PC-3 (cell line): ENCODE data around the gene LRRFIP1. TPM values are rescaled to one million over a fixed set of nuclear protein-coding genes. Genes with fewer than 3 reads are reported as not detected.

Source experiments
- ATAC-seq: fragments of 200-7000 bp; cut with Tn5 transposase; 2 replicates; pipeline ENCODE4 v1.9.1; 2020; ENCODE audit warnings: mild to moderate bottlenecking, moderate library complexity
- BruUV-seq: library from RNA; stranded (reverse); fragments of 400-500 nt; replicated peaks from 2 replicates; lab custom pipeline; 2021; lab: Mats Ljungman, UMichigan
- CTCF ChIA-PET: fragments of 300-600 bp; sonication (Branson Sonifier 250); formaldehyde crosslinking; loops from one replicate; lab custom pipeline; 2022; ENCODE audit warnings: antibody characterized with exemption; lab: Charles Lee
- POLR2A ChIA-PET: fragments of 300-600 bp; sonication (Branson Sonifier 250); formaldehyde crosslinking; loops from one replicate; lab custom pipeline; 2022; ENCODE audit warnings: antibody characterized with exemption; ENCODE audit not compliant: unreplicated experiment; lab: Charles Lee
- DNase-seq: peaks from one replicate; pipeline ENCODE4 v3.0.0-alpha.2; 2015
- H2AFZ ChIP-seq: fragments of 300-600 bp; sonication (generic); 2 replicates; pipeline ENCODE4 v1.6.0; 2016; ENCODE audit warnings: antibody characterized with exemption, low read length
- H3F3A ChIP-seq: fragments of 300-600 bp; sonication (generic); one replicate; pipeline ENCODE4 v1.6.0; 2017; ENCODE audit warnings: antibody characterized with exemption, low read length, control low read depth, mild to moderate bottlenecking; ENCODE audit not compliant: unreplicated experiment
- H3K27ac ChIP-seq: fragments of 300-600 bp; sonication (generic); 2 replicates; pipeline ENCODE4 v1.5.1; 2016; ENCODE audit warnings: mild to moderate bottlenecking, low read length
- H3K27me3 ChIP-seq: fragments of 300-600 bp; sonication (generic); 2 replicates; pipeline ENCODE4 v1.6.1; 2016; ENCODE audit warnings: low read length, mixed read lengths
- H3K36me3 ChIP-seq: fragments of 300-600 bp; sonication (generic); 2 replicates; pipeline ENCODE4 v1.6.1; 2016; ENCODE audit warnings: low read depth, mixed run types, low read length, mixed read lengths
- H3K4me1 ChIP-seq: fragments of 300-600 bp; sonication (generic); 2 replicates; pipeline ENCODE4 v1.5.1; 2016; ENCODE audit warnings: low read length; ENCODE audit not compliant: insufficient read depth
- H3K4me2 ChIP-seq: fragments of 300-600 bp; sonication (generic); 2 replicates; pipeline ENCODE4 v1.6.0; 2016; ENCODE audit warnings: low read length
- H3K4me3 ChIP-seq: fragments of 300-600 bp; sonication (generic); 2 replicates; pipeline ENCODE4 v1.5.1; 2016; ENCODE audit warnings: mild to moderate bottlenecking, low read length, mixed read lengths
- H3K79me2 ChIP-seq: fragments of 300-600 bp; sonication (generic); 2 replicates; pipeline ENCODE4 v1.6.1; 2017; ENCODE audit warnings: low read length, mixed read lengths
- H3K9ac ChIP-seq: fragments of 300-600 bp; sonication (generic); 2 replicates; pipeline ENCODE4 v1.6.0; 2016; ENCODE audit warnings: mild to moderate bottlenecking, low read length
- H3K9me2 ChIP-seq: fragments of 300-600 bp; sonication (generic); replicated peaks from 2 replicates; pipeline ENCODE4 v1.6.1; 2016; ENCODE audit warnings: mixed run types, low read length, mixed read lengths
- H3K9me3 ChIP-seq: fragments of 300-600 bp; sonication (generic); 2 replicates; pipeline ENCODE4 v1.6.1; 2016; ENCODE audit warnings: low read length, mixed read lengths
- H4K20me1 ChIP-seq: fragments of 300-600 bp; sonication (generic); 2 replicates; pipeline ENCODE4 v1.6.1; 2016; ENCODE audit warnings: low read length, mixed read lengths
- EZH2 ChIP-seq: fragments of 300-600 bp; sonication (generic); IDR thresholded peaks from one replicate; pipeline ENCODE4 v1.6.1; 2017; ENCODE audit warnings: antibody characterized with exemption, mild to moderate bottlenecking, low read length; ENCODE audit not compliant: unreplicated experiment
- EZH2phosphoT487 ChIP-seq: fragments of 300-600 bp; sonication (generic); IDR thresholded peaks from 2 replicates; pipeline ENCODE4 v1.6.1; 2018; ENCODE audit warnings: mild to moderate bottlenecking, antibody characterized with exemption, low read length, borderline replicate concordance
- intact Hi-C: fragments of 100-400 bp; cut with micrococcal nuclease; formaldehyde crosslinking; loops from 2 replicates; pipeline ENCODE4 v1.9.0; 2023
- total RNA-seq: library from RNA; depleted of rRNA; stranded (reverse); fragments of >200 nt; gene quantifications from 2 replicates; pipeline ENCODE4 v1.2.3, GENCODE V29; 2014
- TF ChIP-seq, protein P1 (sequence below): fragments of 300-600 bp; sonication (generic); conservative IDR thresholded peaks from 2 replicates; pipeline ENCODE4 v1.5.1; 2017; ENCODE audit warnings: antibody characterized with exemption, low read depth, mild to moderate bottlenecking, low read length

LRRFIP1 gene
- total RNA-seq, 1 experiment from 2014 or later: 87.8 TPM

DNA sequence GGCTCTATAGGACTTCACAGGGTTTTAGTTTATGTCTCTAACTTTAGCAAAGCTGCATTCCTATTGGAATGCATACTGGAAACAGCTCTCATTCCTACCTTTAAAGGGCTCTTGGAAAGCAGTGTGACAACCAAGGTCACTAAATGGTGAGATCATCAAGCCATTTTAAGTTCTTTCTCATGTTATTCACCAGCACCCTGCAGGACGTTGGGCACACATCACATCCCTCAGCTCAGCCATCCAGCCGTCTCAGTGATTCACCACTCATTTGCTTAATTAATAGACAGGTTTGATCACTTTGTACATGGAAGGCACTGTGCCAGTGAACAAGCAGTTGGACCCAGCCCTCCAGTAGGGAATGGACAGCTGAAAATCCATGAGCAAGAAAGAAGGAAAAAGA, 139.0 kb downstream of the LRRFIP1 start:
- Histone ChIP-seq H3K79me2 (no peaks in the 10 kb centered on the region), H3F3A (no peaks in the 10 kb centered on the region), H3K36me3 (peaks cover 18% of the 10 kb centered on the region), H3K4me1 (no peaks in the 10 kb centered on the region), H3K4me3 (no peak overlapping the region), H3K9me2 (no peaks in the 10 kb centered on the region), H3K27me3 (no peaks in the 10 kb centered on the region), H3K9ac (no peak overlapping the region), H4K20me1 (no peaks in the 10 kb centered on the region), H3K4me2 (no peak overlapping the region), H3K27ac (no peak overlapping the region), H3K9me3 (no peaks in the 10 kb centered on the region), H2AFZ (no peak overlapping the region)
- ATAC-seq: no peak
- intact Hi-C loops: no loop called here
- TF ChIP-seq, protein P1, sequence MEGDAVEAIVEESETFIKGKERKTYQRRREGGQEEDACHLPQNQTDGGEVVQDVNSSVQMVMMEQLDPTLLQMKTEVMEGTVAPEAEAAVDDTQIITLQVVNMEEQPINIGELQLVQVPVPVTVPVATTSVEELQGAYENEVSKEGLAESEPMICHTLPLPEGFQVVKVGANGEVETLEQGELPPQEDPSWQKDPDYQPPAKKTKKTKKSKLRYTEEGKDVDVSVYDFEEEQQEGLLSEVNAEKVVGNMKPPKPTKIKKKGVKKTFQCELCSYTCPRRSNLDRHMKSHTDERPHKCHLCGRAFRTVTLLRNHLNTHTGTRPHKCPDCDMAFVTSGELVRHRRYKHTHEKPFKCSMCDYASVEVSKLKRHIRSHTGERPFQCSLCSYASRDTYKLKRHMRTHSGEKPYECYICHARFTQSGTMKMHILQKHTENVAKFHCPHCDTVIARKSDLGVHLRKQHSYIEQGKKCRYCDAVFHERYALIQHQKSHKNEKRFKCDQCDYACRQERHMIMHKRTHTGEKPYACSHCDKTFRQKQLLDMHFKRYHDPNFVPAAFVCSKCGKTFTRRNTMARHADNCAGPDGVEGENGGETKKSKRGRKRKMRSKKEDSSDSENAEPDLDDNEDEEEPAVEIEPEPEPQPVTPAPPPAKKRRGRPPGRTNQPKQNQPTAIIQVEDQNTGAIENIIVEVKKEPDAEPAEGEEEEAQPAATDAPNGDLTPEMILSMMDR: no peak
- TF ChIP-seq EZH2phosphoT487: no peak
- no peak for TF ChIP-seq EZH2
- POLR2A ChIA-PET: no interaction called here
- BruUV-seq: no TSS peak
- DNase-seq: no peak
- CTCF ChIA-PET: no interaction called here

GRCh38 chr2:237772513-237772912, 145.1 kb downstream of the LRRFIP1 start:
- ATAC-seq (no peak), DNase-seq (no peak)
- Histone ChIP-seq H3K9me3 (no peaks in the 10 kb centered on the region), H3K27ac (no peak overlapping the region), H3K36me3 (peaks cover 14% of the 10 kb centered on the region), H3K4me1 (no peaks in the 10 kb centered on the region), H3F3A (no peaks in the 10 kb centered on the region), H3K4me2 (no peak overlapping the region), H3K27me3 (no peaks in the 10 kb centered on the region), H4K20me1 (no peaks in the 10 kb centered on the region), H3K9ac (no peak overlapping the region), H3K79me2 (no peaks in the 10 kb centered on the region), H3K9me2 (no peaks in the 10 kb centered on the region), H2AFZ (no peak overlapping the region), H3K4me3 (no peak overlapping the region)
- intact Hi-C loops: no loop called here
- no TSS peak for BruUV-seq
- ChIA-PET POLR2A (no interaction called here), CTCF (no interaction called here)
- TF ChIP-seq, protein P1: no peak
- TF ChIP-seq EZH2phosphoT487 (no peak), EZH2 (no peak)

DNA sequence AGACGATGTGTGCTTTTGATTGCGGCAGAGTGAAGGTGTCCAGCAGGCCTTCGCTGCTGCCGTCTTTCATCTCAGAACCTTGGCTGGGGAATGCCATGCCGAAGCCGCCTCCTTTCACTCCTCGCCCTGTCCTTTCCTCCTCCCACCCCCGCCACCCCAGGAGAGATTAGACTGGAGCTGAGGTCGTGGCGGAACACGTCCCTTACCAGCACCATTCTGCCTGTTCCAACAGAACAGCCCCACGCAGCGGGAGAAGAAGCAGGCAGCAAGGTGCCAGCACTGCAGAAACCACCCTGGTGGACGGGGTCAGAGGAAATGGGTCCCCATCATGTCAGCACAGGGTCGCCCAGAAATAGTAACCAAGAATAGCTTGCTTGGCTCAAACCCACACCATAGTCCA, 146.4 kb downstream of the LRRFIP1 start:
- H3K4me3 ChIP-seq: no peak overlapping the region
- no peaks in the 10 kb centered on the region for H4K20me1 ChIP-seq
- H3K9ac ChIP-seq: no peak overlapping the region
- no TSS peak for BruUV-seq
- ChIA-PET POLR2A (no interaction called here), CTCF (interaction anchor here (0.6 to 1.0 kb wide), 2 partner anchors 14 to 20 kb away, joined by 3 to 15 read pairs; no protein-coding TSS in a partner anchor)
- no peak for DNase-seq
- H3K9me2 ChIP-seq: no peaks in the 10 kb centered on the region
- ATAC-seq: no peak
- H3K36me3 ChIP-seq: peaks cover 17% of the 10 kb centered on the region
- no peaks in the 10 kb centered on the region for H3K4me1 ChIP-seq
- H3K9me3 ChIP-seq: no peaks in the 10 kb centered on the region
- H3F3A ChIP-seq: no peaks in the 10 kb centered on the region
- H2AFZ ChIP-seq: no peak overlapping the region
- no peak overlapping the region for H3K27ac ChIP-seq
- no peaks in the 10 kb centered on the region for H3K79me2 ChIP-seq
- intact Hi-C loops: loop anchor here (1.0 kb wide), 1 partner anchor 101 kb away; no protein-coding TSS in a partner anchor
- H3K4me2 ChIP-seq: no peak overlapping the region
- no peaks in the 10 kb centered on the region for H3K27me3 ChIP-seq
- TF ChIP-seq EZH2phosphoT487 (no peak), EZH2 (no peak)
- TF ChIP-seq, protein P1: no peak
